ENCODE results near the gene CDC34.
A peak's percentile ranks its signal among the peaks of the same experiment; 100 is the strongest.

CDC34 gene

DNA sequence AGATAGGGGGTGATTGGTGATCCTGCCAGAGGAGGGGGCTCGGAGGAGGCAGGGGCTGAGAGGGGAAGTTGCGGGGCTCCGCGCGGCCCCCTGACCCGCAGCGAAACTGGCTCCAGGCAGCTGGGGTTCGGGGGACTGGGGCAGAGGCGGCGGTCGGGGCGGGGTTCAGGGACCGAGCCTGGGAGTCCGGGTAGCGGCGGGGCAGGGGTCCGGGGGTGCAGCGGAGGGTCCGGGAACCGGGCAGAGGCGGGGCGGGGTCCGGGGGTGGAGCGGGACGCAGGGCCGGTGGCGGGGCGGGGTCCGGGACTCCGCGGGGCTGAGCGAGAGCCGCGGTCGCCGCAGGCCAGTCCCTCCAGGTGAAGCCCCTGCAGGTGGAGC is 34.1 kb upstream of the CDC34 start:
- DNase-seq (ENCODE audit: low read depth): no peak

DNA sequence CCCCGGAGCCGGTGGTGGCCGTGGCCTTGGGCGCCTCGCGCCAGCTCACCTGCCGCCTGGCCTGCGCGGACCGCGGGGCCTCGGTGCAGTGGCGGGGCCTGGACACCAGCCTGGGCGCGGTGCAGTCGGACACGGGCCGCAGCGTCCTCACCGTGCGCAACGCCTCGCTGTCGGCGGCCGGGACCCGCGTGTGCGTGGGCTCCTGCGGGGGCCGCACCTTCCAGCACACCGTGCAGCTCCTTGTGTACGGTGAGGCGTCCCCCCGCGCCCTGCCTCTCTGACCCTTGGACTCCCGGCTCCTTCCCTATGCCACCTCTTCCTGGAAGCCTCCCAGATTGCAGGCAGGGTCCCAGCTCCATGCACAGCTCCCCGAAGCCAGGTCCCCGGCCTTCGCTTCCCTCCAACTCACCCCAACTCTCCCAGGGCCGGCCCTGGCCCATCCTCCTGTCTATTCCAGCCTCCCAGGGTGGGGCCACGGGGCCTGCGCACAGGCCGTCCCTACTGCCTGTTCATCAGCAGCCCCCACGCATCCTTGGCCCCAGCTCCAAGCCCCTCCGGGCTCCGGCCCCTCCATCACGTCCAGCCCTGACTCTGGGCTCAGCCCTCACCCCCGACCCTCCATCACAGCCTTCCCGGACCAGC is 33.6 kb upstream of the CDC34 start:
- DNase-seq (ENCODE audit: low read depth): no peak

DNA sequence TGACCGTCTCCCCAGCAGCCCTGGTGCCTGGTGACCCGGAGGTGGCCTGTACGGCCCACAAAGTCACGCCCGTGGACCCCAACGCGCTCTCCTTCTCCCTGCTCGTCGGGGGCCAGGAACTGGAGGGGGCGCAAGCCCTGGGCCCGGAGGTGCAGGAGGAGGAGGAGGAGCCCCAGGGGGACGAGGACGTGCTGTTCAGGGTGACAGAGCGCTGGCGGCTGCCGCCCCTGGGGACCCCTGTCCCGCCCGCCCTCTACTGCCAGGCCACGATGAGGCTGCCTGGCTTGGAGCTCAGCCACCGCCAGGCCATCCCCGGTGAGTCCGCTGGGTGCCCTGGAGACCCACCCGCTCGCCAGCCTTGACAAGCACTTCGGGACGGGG is 33.1 kb upstream of the CDC34 start:
- no peak for DNase-seq (ENCODE audit: low read depth)

DNA sequence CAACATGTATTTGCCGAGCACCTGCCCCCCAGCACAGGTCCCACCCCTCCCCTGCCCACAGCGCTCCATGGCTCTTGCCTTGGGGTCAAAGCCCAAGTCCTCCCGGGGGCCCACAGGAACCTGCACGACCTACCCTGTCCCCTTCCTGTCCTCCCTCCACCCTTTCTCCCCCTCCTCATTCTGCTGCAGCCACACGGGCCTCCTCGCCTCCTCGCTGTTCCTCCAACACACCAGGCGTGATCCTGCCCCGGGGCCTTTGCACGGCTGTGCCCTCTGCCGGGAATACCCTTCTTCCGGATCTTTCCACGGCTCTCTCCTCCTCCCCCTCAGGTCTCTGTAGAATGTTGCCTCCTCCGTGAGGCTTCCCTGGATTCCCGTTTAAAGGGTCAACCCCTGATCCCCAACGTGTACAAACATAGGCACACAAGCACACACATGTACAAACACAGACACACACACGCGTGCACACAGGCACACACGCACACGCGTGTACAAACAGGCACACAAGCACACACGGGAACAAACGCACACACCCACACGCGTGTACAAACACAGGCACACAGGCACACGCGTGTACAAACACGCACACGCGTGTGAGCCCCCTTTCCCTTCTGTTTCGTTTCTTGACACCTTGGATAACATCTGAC is 32.5 kb upstream of the CDC34 start:
- no peak for DNase-seq (ENCODE audit: low read depth)

DNA sequence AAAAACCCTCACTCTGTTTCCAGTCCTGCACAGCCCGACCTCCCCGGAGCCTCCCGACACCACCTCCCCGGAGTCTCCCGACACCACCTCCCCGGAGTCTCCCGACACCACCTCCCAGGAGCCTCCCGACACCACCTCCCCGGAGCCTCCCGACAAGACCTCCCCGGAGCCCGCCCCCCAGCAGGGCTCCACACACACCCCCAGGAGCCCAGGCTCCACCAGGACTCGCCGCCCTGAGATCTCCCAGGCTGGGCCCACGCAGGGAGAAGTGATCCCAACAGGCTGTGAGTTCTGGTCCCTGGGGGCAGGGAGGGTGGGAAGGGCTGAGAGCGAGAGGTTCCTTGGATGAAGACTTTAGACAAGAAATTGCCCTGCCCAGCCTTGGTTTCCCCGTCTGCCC is 29.9 kb upstream of the CDC34 start:
- DNase-seq (ENCODE audit: low read depth): no peak

DNA sequence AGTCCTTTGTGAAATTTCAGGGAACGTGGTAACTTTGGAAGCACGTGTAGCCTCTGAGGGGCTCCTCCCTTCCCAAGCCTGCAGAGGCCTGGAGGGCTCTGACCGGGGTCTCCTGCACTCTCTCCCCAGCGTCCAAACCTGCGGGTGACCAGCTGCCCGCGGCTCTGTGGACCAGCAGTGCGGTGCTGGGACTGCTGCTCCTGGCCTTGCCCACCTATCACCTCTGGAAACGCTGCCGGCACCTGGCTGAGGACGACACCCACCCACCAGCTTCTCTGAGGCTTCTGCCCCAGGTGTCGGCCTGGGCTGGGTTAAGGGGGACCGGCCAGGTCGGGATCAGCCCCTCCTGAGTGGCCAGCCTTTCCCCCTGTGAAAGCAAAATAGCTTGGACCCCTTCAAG is 26.9 kb upstream of the CDC34 start:
- no peak for DNase-seq (ENCODE audit: low read depth)

DNA sequence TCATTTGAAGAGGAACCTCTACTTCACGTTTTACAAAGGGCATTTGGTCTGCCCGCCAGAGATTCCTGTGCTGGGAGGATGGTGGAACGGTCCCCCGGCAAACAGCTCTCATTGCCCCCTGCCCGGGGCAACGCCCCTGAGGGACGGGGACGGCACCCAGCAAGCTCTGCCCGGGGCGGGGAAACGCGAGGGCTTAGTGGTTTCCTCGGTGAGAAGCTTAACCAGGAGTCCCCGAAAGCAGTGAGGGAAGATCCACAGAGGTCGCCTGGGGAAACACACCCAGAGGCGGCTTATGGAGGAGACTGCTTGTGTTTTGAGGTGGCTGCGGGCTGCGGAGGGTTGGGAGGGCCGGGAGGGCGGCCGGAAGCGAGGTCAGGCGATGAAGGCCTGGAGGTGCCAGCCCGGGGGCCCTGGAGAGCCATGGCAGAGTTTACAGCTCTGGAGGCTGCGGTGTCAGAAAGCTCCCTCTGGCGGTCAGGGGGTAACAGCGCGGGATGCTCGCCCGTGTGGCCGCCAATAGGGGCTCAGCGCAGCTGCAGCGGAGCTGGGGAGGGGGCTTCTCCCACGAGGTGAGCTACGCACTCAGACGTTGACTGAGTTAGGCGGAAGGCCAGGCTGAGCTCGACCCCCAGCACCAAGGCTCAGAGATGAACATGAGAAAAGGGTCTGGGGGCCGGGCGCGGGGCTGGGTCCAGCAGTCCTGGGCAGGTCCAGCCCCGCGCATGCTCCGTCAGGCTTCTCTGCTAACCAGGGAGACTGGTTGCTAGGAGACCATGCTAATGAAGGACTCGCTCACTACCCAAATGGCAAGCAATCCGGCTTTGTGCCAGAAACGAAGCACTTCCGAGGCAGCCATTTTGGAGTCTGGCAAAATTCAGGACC is 24.9 kb upstream of the CDC34 start:
- DNase-seq (ENCODE audit: low read depth): peak; percentile 96

DNA sequence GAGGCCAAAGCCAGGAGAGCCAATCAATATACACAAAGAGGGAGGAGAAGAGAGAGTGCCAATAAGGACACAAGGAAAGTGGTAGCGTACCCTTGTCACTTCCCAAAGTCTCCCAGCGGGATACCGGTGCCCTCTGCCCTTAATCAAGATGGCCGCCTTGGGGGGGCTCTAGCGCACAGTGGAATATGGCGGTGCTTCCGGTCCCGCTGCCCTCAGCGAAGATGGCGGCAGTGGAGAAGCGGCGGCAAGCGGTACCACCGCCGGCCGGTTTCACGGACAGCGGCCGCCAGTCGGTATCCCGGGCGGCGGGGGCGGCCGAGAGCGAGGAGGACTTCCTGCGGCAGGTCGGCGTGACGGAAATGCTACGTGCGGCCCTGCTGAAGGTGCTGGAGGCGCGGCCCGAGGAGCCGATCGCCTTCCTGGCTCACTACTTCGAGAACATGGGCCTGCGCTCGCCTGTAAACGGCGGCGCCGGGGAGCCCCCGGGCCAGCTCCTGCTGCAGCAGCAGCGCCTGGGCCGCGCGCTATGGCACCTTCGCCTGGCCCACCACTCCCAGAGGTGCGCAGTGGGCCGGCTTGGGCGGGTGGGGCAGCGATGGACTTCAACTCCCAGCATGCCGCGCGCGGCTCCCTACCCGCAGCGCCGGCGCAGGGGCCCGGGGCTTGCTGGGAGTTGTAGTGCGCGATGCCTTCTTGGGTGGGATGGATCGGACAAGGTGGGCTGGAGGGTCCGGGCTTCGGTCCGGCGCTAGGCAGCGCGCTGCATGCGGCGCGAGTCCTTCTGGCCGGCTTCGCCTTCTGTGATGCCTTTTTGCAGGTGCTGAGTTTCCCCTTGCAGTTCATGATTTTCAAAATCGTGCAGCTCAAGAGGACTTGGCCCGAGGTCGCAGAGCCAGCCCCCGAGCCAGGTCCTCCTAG is 24.0 kb upstream of the CDC34 start, which contains the start of gene TPGS1:
TSS of gene TPGS1 (plus strand) at position 212 of the 918 bp plus-strand sequence. CDS start at position 222, 10 bp downstream.
- no peak for DNase-seq (ENCODE audit: low read depth)

DNA sequence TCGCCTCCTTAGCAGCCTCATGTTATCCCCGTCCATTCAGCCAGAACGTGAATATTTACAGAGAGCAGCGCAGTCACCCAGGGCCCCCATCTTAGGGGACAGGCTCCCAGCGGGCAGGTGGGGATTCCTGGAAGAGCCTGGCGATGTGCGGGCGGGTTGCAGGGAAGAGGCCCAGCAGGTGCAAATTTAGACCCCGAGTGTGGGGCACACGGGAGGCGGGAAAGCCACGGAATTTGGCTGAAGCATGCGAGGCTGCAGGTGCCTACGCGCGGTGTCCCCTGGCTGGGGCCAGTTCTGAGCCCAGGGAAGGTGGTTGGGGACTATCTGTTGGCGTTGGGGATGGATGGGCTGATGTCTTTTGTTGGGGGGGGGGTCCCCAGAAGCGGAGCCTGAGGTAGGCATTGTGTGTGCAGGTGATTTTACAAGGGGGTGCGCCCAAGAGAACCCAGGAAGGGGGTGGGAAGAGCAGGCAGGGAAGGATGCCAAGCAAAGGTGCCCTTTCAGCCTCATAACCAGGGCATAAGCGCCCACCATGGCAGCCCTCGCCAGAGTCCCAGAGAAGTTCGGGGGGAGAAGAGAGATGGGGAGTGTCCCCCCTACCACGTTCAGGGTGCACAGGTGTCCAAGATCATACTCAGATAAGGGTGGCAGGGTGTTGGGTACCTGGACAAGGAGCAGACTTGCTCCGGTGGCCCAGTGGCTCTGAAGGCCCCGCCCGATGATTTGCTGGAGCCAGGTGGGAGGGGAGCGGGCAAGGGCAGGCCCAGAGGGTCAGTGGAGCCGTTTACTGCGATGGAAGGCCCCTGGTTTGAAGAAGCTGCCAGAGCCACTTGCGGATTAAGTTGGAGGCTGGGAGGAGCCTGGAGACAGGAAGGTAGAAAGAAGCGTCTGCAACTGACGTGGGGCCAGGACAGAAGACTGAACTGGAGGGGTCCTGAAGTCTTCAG is 23.1 kb upstream of the CDC34 start:
- no peak for DNase-seq (ENCODE audit: low read depth)

DNA sequence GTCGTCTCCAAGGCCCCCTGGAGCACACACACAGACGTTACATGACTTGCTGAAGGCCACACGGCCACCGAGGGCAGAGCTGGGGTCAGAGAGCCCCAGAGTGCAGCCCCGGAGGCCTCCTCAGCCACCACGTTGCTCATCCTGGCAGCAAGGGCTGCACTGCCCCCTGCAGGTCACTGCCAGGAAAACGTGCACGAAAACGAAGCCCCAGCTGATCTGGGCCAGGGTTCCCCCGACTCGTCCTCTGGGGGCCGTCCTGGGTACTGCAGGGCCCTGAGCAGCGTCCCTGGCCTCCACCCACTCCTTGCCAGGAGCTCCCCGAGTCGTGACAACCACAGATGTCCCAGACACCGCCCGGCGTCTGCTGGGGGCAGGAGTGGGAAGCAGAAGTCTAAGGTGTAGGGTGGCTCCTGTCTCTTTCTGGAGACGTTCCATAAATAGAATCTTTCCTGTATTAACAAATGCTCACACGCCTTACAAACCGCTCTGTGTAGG is 20.9 kb upstream of the CDC34 start:
- DNase-seq (ENCODE audit: low read depth): peak; percentile 89

DNA sequence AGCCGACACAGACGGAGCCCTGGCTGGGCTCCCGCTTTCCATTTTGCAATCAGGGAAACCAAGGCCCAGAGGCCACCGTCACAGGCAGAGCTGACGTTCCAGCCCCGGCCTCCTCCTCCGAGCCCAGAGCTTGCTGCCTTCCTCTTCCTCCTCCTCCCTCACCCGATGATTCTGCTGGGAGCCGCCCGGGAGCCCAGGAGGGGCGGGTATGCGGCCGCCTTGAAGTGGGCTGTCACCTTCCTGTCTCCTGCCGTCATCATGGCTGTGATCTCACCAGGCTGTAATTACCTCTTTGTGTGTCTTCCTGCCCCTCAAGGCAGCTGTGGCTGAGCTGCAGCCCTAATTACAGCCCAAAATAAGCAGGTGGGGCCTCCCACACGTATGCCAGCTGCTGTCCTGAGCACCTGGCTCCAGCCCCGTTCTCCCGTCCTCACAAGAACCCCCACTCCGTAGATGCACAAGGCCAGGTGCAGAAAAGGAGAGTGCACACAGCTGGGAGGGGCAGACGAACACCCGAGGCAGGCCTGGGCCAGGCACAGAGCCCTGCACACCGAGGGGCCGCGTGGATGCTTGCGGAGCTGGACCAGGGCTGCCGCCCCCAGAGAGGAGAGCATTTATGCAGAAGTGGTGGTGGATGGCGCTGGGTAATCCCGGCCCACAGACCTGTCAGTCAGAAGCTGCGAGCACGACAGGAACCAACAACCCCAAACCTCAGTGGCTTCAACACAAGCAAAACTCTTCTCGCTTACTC is 20.3 kb upstream of the CDC34 start:
- DNase-seq (ENCODE audit: low read depth): peak; percentile 68

DNA sequence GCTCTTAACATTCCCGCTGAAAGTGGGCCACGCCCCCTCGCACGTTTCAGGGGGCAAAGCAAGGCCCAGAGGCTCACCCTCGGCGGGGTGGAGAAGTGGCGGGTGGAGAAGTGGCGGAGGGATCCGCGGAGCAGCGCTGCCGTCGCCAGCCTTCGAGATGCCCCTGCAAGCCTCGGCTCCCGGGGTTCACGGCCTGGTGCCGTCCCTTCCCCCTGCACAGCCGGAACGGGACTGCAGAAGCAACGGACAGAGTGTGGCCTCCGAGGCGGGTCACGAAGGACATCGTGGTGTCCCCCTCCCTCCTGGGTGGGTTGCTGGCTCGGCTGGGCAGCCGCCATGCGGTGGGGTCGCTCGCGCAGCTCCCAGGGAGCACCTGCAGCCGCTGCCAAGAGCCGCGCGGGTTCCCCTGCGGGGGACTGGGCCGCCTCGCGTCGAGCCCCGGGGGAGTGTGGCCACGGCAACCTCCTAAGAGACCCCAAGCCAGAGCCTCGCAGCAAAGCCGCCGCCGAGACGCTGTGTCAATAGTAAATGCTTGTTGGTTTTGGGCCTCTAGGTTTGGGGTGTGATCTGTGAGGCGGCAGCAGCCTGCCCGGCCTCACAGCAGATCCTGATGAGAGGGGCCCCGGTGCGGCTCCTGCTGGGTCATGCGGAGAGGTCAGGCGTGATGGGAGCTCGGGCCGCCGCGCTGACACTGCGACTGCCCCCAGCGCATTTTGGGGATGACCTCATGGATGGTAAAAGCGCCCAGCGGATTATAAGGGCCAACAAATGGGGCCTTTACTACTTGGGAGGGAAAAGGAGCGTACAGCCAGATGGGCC is 18.8 kb upstream of the CDC34 start:
- DNase-seq (ENCODE audit: low read depth): no peak

DNA sequence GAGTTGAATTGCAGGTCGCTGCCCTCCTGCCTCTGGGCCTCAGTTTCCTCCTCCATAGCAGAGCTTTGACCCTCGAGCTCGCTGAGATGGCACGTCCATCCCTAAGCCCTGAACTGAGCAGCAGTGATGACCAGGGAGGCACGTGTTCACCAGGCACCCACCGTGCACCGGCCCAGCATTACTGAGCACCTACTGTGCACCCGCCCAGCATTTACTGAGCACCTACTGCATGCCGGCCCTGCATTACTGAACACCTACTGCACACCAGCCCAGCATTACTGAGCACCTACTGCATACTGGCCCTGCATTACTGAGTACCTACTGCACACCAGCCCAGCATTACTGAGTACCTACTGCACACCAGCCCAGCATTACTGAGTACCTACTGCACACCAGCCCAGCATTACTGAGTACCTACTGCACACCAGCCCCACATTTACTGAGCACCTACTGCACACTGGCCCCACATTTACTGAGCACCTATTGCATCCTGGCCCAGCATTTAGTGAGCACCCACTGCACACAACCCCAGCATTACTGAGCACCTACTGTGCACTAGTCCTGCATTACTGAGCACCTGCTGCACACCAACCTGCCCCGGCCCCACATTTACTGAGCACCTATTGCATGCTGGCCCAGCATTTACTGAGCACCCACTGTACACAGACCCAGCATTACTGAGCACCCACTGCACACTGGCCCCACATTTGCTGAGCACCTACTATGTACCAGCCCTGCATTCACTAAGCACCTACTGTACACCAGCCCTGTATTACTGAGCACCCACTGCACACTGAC is 18.0 kb upstream of the CDC34 start:
- no peak for DNase-seq (ENCODE audit: low read depth)

DNA sequence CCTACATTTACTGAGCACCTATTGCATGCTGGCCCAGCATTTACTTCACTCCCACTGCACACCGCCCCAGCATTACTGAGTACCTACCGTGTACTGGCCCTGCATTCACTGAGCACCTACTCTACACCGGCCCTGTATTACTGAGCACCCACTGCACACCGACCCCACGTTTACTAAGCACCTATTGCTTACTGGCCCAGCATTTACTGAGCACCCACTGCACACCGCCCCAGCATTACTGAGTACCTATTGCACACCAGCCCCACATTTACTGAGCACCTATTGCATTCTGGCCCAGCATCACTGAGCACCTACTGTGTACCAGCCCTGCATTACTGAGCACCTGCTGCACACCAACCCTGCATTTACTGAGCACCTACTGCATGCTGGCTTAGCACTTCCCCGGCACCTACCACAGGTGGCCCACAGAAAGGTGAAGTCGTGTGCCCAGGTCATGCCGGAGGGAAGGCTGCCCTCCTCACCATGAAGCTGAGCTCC is 17.3 kb upstream of the CDC34 start:
- DNase-seq (ENCODE audit: low read depth): no peak

DNA sequence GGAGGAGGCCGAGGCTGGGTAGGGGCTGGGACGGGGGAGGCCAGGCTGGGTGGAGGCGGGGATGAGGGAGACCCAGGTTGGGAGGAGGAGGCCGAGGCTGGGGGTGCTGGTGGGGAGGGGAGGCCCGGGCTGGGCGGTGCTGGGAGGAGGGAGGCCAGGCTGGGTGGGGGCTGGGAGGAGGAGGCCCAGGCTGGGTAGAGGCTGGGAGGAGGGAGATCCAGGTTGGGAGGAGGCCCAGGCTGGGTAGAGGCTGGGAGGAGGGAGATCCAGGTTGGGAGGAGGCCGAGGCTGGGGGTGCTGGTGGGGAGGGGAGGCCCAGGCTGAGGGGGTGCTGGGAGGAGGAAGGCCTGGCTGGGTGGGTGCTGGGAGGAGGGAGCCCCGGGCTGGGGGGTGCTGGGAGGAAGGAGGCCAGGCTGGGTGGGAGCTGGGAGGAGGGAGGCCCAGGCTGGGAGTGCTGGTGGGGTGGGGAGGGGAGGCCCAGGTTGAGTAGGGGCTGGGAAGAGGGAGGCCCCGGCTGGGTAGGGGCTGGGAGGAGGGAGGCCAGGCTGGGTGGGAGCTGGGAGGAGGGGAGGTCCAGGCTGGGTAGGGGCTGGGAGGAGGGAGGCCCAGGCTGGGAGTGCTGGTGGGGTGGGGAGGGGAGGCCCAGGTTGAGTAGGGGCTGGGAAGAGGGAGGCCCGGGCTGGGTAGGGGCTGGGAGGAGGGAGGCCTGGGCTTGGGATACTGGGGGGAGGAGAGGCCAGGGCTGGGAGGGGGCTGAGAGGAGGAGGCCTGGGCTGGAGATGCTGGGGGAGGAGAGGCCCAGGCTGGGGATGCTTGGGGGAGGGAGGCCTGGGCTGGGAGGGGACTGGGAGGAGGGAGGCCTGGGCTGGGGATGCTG is 13.6 kb upstream of the CDC34 start:
- DNase-seq (ENCODE audit: low read depth): no peak

DNA sequence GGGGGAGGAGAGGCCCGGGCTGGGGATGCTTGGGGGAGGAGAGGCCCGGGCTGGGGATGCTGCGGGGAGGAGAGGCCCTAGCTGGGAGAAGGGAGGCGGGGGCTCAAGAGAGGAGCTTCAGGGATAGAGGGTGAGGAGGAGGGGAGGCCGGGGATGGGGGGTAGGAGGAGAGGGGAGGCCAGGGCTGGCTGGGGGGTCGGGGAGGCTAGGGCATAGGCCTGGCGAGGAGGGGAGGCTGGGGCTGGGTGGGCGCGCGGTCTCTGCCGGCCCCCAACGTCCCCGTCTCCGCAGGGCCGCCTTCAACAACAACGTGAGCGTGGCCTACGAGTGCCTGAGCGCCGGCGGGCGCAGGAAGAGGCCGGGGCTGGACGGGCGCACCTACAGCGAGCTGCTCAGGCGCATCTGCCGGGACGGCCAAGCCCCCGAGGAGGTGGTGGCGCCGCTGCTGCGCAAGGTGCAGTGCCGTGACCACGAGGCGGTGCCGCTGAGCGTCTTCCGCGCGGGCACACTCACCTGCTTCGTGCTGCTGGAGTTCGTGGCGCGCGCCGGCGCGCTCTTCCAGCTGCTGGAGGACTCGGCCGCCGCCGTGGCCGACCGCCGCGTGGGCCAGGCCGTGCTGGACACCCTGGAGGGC is 12.8 kb upstream of the CDC34 start:
- DNase-seq (ENCODE audit: low read depth): no peak
